Immature natural killer cell (primary cell): ENCODE measurements around the gene SNAPC1. TPM values are rescaled to one million over a fixed set of nuclear protein-coding genes. Genes with fewer than 3 reads are reported as not detected.
"Not testable (repeated sequence)": the region's sequence is repeated elsewhere in the genome, so short reads cannot be mapped to it uniquely, and the experiment has no call there.

Experiments
- DNase-seq, 3 donors: peaks; one replicate each; pipeline ENCODE4 v3.0.0; 2022; ENCODE audit warnings: mixed read lengths in 1 of 3
- H3K27ac Mint-ChIP-seq, 6 donors: one replicate each; pipeline ENCODE4 v1.8.0; 2020; ENCODE audit warnings: mixed read lengths in 6 of 6, mild to moderate bottlenecking in 5 of 6, inconsistent platforms in 4 of 6, moderate library complexity in 3 of 6
- H3K27me3 Mint-ChIP-seq, 3 donors: one replicate each; pipeline ENCODE4 v1.8.0; 2020 to 2021; ENCODE audit warnings: low read depth in 3 of 3, mild to moderate bottlenecking in 3 of 3, mixed read lengths in 3 of 3, moderate library complexity in 3 of 3, inconsistent platforms in 1 of 3
- H3K36me3 Mint-ChIP-seq, 3 donors: one replicate each; pipeline ENCODE4 v1.8.0; 2020; ENCODE audit warnings: mixed read lengths in 3 of 3, inconsistent platforms in 2 of 3, mild to moderate bottlenecking in 2 of 3
- H3K4me1 Mint-ChIP-seq, 2 donors: one replicate each; pipeline ENCODE4 v1.8.0; 2020; ENCODE audit warnings: inconsistent platforms in 2 of 2, mild to moderate bottlenecking in 2 of 2, mixed read lengths in 2 of 2, moderate library complexity in 1 of 2
- H3K4me3 Mint-ChIP-seq, 5 donors: one replicate each; pipeline ENCODE4 v1.8.0; 2020; ENCODE audit warnings: mild to moderate bottlenecking in 5 of 5, mixed read lengths in 5 of 5, inconsistent platforms in 3 of 5, moderate library complexity in 3 of 5
- H3K9me3 Mint-ChIP-seq, 6 donors: one replicate each; pipeline ENCODE4 v1.8.0; 2020; ENCODE audit warnings: mild to moderate bottlenecking in 6 of 6, mixed read lengths in 6 of 6, inconsistent platforms in 4 of 6, moderate library complexity in 3 of 6
- polyA plus RNA-seq, 3 donors: library from polyadenylated mRNA; unstranded; fragments of 300-500 nt; fragmentation: Illumina TruSeq; gene quantifications; one replicate each; pipeline ENCODE4 v1.2.3, GENCODE V29; 2021

Gene SNAPC1
- polyA plus RNA-seq, 3 donors from 2014 or later: 2.0 to 4.0 (median 3.4) TPM

GRCh38 chr14:61754627-61755381 is 7.4 kb upstream of the SNAPC1 start:
- Mint-ChIP-seq H3K27me3 (peaks cover 6 to 16% (median 8%) of the 10 kb centered on the region in 3 donors), H3K9me3 (no peaks in the 10 kb centered on the region), H3K36me3 (peaks cover 0 to 3% (median 0%) of the 10 kb centered on the region in 3 donors), H3K4me1 (peaks cover 5 to 17% of the 10 kb centered on the region in 2 donors), H3K27ac (no peak overlapping the region), H3K4me3 (no peak overlapping the region)
- no peak for DNase-seq

GRCh38 chr14:61755382-61755742 is 6.9 kb upstream of the SNAPC1 start:
- H3K36me3 Mint-ChIP-seq, H3K9me3 Mint-ChIP-seq, H3K27ac Mint-ChIP-seq, H3K4me3 Mint-ChIP-seq, DNase-seq: not testable (repeated sequence)
- H3K27me3 Mint-ChIP-seq: peaks cover 6 to 15% (median 8%) of the 10 kb centered on the region in 3 donors
- H3K4me1 Mint-ChIP-seq: peaks cover 5 to 15% of the 10 kb centered on the region in 2 donors

- DNase-seq: no peak
- Mint-ChIP-seq H3K4me3 (no peak overlapping the region), H3K36me3 (peaks cover 0 to 3% (median 0%) of the 10 kb centered on the region in 3 donors), H3K9me3 (no peaks in the 10 kb centered on the region), H3K27me3 (peaks cover 4 to 14% (median 8%) of the 10 kb centered on the region in 3 donors), H3K4me1 (peaks cover 2 to 8% of the 10 kb centered on the region in 2 donors), H3K27ac (no peak overlapping the region)
Observed at GRCh38 chr14:61756135-61756534, 6.1 kb upstream of the SNAPC1 start.

- Mint-ChIP-seq H3K9me3 (no peaks in the 10 kb centered on the region), H3K4me3 (no peak overlapping the region), H3K27me3 (peaks cover 10 to 22% (median 19%) of the 10 kb centered on the region in 3 donors), H3K27ac (peak overlapping the region in 1 of 6 donors; percentile 96), H3K36me3 (no peaks in the 10 kb centered on the region), H3K4me1 (peaks cover 25 to 35% of the 10 kb centered on the region in 2 donors)
- DNase-seq: no peak
Observed at GRCh38 chr14:61759878-61760277, 2.3 kb upstream of the SNAPC1 start.

DNA sequence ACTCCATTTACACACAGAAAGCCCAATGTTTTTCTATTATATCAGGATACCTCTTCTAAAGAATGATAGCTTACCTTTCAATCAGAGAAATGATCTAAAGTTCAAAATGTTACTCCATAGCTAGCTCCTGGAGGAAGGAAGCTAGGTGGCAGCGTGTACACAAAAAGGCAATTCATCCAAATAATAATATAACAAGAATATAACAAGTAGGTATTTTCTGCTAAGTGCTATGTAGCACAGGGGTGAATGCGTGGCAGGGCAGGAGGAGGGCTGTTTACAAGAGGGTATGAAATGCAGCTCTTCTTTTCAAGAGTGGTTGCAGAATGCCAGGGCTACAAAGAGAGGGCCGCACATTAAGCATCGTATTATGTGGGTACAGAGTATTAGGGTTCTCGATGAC is 663 bp upstream of the SNAPC1 start:
- peaks cover 0 to 3% (median 0%) of the 10 kb centered on the region in 3 donors for H3K36me3 Mint-ChIP-seq
- H3K27ac Mint-ChIP-seq: peak overlapping the region; percentile 96 to 100 (median 98)
- H3K9me3 Mint-ChIP-seq: no peaks in the 10 kb centered on the region
- no peak for DNase-seq
- H3K27me3 Mint-ChIP-seq: peaks cover 10 to 21% (median 19%) of the 10 kb centered on the region in 3 donors
- peaks cover 25 to 40% of the 10 kb centered on the region in 2 donors for H3K4me1 Mint-ChIP-seq
- peak overlapping the region; percentile 88 to 98 (median 96) for H3K4me3 Mint-ChIP-seq

- H3K27me3 Mint-ChIP-seq: peaks cover 9 to 17% (median 11%) of the 10 kb centered on the region in 3 donors
- DNase-seq: no peak
- H3K4me3 Mint-ChIP-seq: peak overlapping the region in 1 of 5 donors; percentile 21
- peaks cover 25 to 40% of the 10 kb centered on the region in 2 donors for H3K4me1 Mint-ChIP-seq
- peak overlapping the region in 1 of 6 donors; percentile 8 for H3K27ac Mint-ChIP-seq
- H3K36me3 Mint-ChIP-seq: peaks cover 4 to 13% (median 8%) of the 10 kb centered on the region in 3 donors
- H3K9me3 Mint-ChIP-seq: no peaks in the 10 kb centered on the region
Observed at GRCh38 chr14:61764342-61765122, 2.3 kb downstream of the SNAPC1 start.

DNA sequence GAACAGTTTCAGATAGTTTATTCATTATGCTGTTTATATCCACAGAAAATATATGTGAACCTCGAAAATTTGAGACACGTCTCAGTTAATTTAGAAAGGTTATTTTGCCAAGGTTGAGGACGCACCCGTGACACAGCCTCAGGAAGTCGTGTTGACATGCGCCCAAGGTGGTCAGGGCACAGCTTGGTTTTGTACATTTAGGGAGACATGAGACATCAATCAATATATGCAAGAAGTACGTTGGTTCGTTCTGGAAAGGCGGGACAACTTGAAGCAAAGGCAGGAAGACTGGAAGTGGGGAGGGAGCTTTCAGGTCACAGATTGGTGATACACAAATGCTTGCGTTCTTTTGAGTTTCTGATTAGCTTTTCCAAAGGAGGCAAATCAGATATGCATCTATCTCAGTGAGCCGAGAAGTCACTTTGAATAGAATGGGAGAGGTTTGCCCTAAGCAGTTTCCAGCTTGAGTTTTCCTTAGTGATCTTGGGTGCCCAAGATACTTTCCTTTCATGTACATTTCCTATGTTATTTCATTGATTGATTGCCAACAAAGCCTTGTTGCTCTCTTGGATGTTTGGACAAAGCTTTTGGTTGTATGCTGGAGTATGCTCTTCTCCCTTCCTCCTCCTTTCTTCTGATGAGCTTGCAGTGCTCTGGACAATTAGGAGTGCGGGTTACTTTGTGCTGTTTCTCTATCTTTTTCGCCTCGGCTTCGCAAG is 3.2 kb downstream of the SNAPC1 start:
- Mint-ChIP-seq H3K27me3 (peaks cover 9 to 17% (median 11%) of the 10 kb centered on the region in 3 donors), H3K4me3 (no peak overlapping the region), H3K36me3 (peaks cover 4 to 19% (median 8%) of the 10 kb centered on the region in 3 donors), H3K9me3 (no peaks in the 10 kb centered on the region), H3K4me1 (peaks cover 25 to 40% of the 10 kb centered on the region in 2 donors), H3K27ac (peak overlapping the region in 1 of 6 donors; percentile 5)
- DNase-seq: no peak

DNA sequence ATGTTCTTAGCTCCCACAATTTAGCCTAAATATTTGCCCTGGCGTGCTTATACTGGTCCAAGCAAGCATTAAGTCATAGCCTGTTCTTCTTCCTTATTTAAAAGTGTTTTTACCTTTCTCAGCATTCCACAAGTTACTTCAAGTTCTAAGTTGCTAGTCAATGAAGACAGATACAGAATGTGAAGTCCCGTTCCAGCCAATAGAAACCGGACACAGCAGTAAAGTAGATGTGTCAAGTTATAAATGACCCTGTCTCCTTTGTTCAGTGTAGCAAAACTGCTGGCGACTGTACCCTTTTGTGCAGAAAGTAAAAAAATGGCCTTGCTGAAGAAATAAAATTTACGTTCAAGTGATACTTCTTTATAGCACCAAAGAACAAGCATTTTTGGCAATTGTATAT is 3.9 kb downstream of the SNAPC1 start:
- Mint-ChIP-seq H3K36me3 (peaks cover 4 to 25% (median 8%) of the 10 kb centered on the region in 3 donors), H3K27ac (no peak overlapping the region), H3K4me1 (peaks cover 25 to 40% of the 10 kb centered on the region in 2 donors), H3K9me3 (no peaks in the 10 kb centered on the region), H3K4me3 (no peak overlapping the region), H3K27me3 (peaks cover 9 to 17% (median 11%) of the 10 kb centered on the region in 3 donors)
- DNase-seq: no peak

DNA sequence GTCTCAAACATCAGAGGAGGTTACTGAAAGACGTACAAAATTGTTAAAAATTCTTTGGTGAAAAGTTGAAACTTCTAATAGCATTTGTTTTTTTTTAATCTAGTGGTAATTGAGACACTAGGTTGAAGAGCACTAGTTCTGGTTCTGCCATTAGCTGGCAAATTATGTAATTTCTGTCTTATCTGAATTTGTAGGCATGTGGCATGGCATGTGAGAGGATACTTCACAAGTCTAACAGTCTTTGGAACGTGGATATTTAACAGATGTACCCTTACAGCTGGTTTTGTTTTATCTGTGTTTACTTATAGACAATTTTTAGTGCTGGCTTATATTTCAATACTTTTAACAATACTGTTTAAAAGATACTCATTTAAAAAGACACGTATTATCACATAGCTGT is 6.0 kb downstream of the SNAPC1 start:
- peaks cover 14 to 35% (median 15%) of the 10 kb centered on the region in 3 donors for H3K36me3 Mint-ChIP-seq

DNA sequence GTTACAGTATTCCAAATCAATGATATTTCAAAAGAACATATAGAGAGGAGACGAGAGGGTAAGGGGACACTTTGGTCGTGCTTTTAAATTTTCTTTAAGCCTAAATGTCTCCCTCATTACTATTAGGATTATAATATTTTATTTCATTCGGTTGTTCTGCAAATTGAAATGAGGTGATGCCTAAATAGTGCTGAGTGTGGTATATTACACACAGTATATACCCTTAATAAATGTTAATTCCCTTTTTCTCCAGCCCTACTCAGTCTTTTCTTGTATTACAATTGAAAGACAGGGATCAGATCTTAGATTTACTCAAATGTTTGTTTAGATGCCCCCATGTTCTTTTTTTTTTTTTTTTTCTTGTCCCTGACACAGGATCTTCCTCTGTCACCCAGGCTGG is 7.7 kb downstream of the SNAPC1 start:
- H3K27ac Mint-ChIP-seq: no peak overlapping the region
- H3K36me3 Mint-ChIP-seq: peaks cover 14 to 43% (median 18%) of the 10 kb centered on the region in 3 donors

More for the DNA sequence above, 6.0 kb downstream of the SNAPC1 start:
- no peak for DNase-seq
- Mint-ChIP-seq H3K27me3 (peaks cover 0 to 3% (median 3%) of the 10 kb centered on the region in 3 donors), H3K27ac (no peak overlapping the region), H3K9me3 (no peaks in the 10 kb centered on the region), H3K4me1 (peaks cover 6 to 19% of the 10 kb centered on the region in 2 donors), H3K4me3 (no peak overlapping the region)

GRCh38 chr14:61774861-61775260 is 12.6 kb downstream of the SNAPC1 start:
- no peaks in the 10 kb centered on the region for H3K4me1 Mint-ChIP-seq
- no peaks in the 10 kb centered on the region for H3K9me3 Mint-ChIP-seq
- no peak for DNase-seq
- H3K4me3 Mint-ChIP-seq: no peak overlapping the region
- no peaks in the 10 kb centered on the region for H3K27me3 Mint-ChIP-seq
- peaks cover 11 to 60% (median 23%) of the 10 kb centered on the region in 3 donors for H3K36me3 Mint-ChIP-seq
- H3K27ac Mint-ChIP-seq: no peak overlapping the region

More for the DNA sequence above, 7.7 kb downstream of the SNAPC1 start:
- Mint-ChIP-seq H3K4me3 (no peak overlapping the region), H3K9me3 (no peaks in the 10 kb centered on the region), H3K4me1 (peaks cover 0 to 5% of the 10 kb centered on the region in 2 donors), H3K27me3 (no peaks in the 10 kb centered on the region)
- no peak for DNase-seq

DNA sequence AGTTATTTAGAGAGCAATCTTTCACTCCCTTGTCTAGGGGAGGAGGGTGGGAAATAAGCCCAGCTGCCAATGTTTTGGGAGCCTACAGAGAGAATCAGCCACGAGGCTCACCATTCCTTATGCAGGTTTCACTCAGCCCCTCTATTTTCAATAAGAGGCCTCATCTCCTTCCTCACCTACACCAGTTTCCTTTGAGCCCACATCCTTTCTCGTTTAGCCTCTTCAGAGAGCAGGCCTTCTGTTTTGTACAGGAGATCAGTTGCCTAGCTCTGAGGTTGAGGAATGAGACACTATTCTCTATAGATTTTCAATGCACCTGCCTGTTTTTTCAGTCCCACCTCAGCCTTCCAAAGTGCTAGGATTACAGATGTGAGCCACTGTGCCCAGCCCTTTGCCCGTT is 17.9 kb downstream of the SNAPC1 start:
- Mint-ChIP-seq H3K36me3 (peaks cover 25 to 61% (median 27%) of the 10 kb centered on the region in 3 donors), H3K27ac (no peak overlapping the region), H3K27me3 (no peaks in the 10 kb centered on the region), H3K4me3 (no peak overlapping the region), H3K4me1 (no peaks in the 10 kb centered on the region), H3K9me3 (no peaks in the 10 kb centered on the region)
- no peak for DNase-seq

- DNase-seq: no peak
- Mint-ChIP-seq H3K4me3 (no peak overlapping the region), H3K4me1 (no peaks in the 10 kb centered on the region), H3K36me3 (peaks cover 6 to 11% (median 9%) of the 10 kb centered on the region in 3 donors), H3K27me3 (peaks cover 0 to 2% (median 0%) of the 10 kb centered on the region in 3 donors), H3K27ac (no peak overlapping the region), H3K9me3 (no peaks in the 10 kb centered on the region)
Observed at GRCh38 chr14:61797309-61797708, 35.1 kb downstream of the SNAPC1 start.
